ENCODE measurements around the gene CXorf65.

DNA sequence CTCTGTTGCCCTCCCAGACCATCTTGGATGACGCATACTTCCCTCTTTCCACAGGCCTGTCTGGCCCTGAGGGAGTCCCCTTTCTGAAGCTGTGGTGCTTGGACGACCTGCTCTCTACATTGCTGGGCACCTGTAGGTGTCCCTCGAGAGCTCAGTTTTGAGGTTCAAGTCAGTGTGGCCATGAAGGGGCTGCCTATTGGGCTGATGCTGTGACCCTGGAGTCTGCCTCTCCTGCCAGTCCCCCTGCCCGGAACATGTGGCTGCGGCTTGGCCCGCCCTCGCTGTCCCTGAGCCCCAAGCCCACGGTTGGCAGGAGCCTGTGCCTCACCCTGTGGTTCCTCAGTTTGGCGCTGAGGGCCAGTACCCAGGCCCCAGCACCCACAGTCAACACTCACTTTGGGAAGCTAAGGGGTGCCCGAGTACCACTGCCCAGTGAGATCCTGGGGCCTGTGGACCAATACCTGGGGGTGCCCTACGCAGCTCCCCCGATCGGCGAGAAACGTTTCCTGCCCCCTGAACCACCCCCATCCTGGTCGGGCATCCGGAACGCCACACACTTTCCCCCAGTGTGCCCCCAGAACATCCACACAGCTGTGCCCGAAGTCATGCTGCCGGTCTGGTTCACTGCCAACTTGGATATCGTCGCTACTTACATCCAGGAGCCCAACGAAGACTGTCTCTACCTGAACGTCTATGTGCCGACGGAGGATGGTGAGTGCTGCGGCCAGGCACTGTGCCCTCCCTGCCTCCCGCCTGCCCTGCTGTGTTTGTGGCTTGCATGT is 41.1 kb upstream of the CXorf65 start:
- no peak for TF ChIP-seq POLR2A (IDR thresholded peaks at IDR 0.05)
- TF ChIP-seq, protein P1, sequence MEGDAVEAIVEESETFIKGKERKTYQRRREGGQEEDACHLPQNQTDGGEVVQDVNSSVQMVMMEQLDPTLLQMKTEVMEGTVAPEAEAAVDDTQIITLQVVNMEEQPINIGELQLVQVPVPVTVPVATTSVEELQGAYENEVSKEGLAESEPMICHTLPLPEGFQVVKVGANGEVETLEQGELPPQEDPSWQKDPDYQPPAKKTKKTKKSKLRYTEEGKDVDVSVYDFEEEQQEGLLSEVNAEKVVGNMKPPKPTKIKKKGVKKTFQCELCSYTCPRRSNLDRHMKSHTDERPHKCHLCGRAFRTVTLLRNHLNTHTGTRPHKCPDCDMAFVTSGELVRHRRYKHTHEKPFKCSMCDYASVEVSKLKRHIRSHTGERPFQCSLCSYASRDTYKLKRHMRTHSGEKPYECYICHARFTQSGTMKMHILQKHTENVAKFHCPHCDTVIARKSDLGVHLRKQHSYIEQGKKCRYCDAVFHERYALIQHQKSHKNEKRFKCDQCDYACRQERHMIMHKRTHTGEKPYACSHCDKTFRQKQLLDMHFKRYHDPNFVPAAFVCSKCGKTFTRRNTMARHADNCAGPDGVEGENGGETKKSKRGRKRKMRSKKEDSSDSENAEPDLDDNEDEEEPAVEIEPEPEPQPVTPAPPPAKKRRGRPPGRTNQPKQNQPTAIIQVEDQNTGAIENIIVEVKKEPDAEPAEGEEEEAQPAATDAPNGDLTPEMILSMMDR (IDR thresholded peaks at IDR 0.05) = no peak

All from adrenal gland (tissue), 5 donors.